Nephron progenitor cell (in vitro differentiated cells): Measurements from ENCODE around the gene KCNE5.

Experiments used
- DNase-seq: peaks from one replicate; pipeline ENCODE4 v3.0.0; 2021
- H3K27ac Mint-ChIP-seq: 2 replicates; pipeline ENCODE4 v1.8.0; 2021; ENCODE audit warnings: mild to moderate bottlenecking, moderate library complexity, mixed read lengths
- H3K27me3 Mint-ChIP-seq: 2 replicates; pipeline ENCODE4 v1.8.0; 2021; ENCODE audit warnings: mild to moderate bottlenecking, low read depth, mixed read lengths; ENCODE audit not compliant: poor library complexity
- H3K36me3 Mint-ChIP-seq: 2 replicates; pipeline ENCODE4 v1.8.0; 2021; ENCODE audit warnings: low read depth, mixed read lengths
- H3K4me1 Mint-ChIP-seq: 2 replicates; pipeline ENCODE4 v1.8.0; 2021; ENCODE audit warnings: mixed read lengths
- H3K4me3 Mint-ChIP-seq: 2 replicates; pipeline ENCODE4 v1.8.0; 2021; ENCODE audit warnings: mild to moderate bottlenecking, moderate library complexity, mixed read lengths
- H3K9me3 Mint-ChIP-seq: 2 replicates; pipeline ENCODE4 v1.8.0; 2021; ENCODE audit warnings: mild to moderate bottlenecking, moderate library complexity, mixed read lengths
- TF ChIP-seq, protein P1 (sequence below): fragments of 200-600 bp; sonication (generic); IDR thresholded peaks from 2 replicates; pipeline ENCODE4 v1.5.0; 2021; ENCODE audit warnings: antibody characterized with exemption

The KCNE5 gene

DNA sequence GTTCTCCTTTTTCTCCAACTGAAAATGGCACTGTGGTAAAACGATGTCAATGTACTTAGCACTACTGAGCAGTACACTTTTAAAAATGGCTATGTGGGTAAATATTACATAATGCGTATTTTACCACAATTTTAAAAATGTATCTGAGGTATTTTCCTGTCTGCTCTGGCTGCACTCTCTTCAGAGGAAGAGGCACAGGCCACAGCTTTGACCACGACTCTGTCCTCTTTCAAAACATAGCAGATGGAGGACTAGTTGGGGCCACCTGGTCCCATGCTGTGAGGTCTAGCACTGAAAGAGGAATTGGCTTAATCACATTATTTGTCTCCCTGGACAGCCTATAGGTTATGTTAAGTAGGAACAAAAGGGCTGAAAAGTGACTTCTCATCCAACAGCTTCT is 5.2 kb downstream of the KCNE5 start:
- H3K27ac Mint-ChIP-seq: no peak overlapping the region

DNA sequence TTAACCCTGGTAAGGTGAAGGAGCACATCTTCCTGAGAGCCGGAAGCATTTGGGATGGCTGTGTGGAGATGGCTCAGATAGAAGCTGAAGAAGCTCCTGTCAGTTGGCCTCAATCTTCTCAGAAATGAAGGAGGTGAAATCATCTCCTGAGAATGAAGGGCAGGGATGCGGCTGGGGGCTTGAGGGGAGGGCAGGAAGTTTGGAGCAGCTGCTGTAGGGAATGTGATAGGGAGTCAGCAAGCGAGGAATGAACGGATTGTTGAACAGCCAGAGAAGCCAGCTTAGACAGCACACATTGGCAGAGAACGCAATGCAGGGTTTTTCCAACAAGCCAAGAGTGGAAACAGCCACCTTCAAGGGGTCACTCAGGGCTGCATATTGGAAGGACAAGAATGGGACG is 10.0 kb downstream of the KCNE5 start:
- Mint-ChIP-seq H3K36me3 (no peaks in the 10 kb centered on the region), H3K27me3 (peaks cover 7% of the 10 kb centered on the region), H3K4me1 (peaks cover under 1% of the 10 kb centered on the region), H3K27ac (no peak overlapping the region), H3K4me3 (no peak overlapping the region), H3K9me3 (no peaks in the 10 kb centered on the region)
- TF ChIP-seq, protein P1, sequence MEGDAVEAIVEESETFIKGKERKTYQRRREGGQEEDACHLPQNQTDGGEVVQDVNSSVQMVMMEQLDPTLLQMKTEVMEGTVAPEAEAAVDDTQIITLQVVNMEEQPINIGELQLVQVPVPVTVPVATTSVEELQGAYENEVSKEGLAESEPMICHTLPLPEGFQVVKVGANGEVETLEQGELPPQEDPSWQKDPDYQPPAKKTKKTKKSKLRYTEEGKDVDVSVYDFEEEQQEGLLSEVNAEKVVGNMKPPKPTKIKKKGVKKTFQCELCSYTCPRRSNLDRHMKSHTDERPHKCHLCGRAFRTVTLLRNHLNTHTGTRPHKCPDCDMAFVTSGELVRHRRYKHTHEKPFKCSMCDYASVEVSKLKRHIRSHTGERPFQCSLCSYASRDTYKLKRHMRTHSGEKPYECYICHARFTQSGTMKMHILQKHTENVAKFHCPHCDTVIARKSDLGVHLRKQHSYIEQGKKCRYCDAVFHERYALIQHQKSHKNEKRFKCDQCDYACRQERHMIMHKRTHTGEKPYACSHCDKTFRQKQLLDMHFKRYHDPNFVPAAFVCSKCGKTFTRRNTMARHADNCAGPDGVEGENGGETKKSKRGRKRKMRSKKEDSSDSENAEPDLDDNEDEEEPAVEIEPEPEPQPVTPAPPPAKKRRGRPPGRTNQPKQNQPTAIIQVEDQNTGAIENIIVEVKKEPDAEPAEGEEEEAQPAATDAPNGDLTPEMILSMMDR: no peak
- DNase-seq: no peak

More for the DNA sequence above, 5.2 kb downstream of the KCNE5 start:
- H3K36me3 Mint-ChIP-seq: no peaks in the 10 kb centered on the region
- no peaks in the 10 kb centered on the region for H3K9me3 Mint-ChIP-seq
- TF ChIP-seq, protein P1: no peak
- DNase-seq: no peak
- H3K4me3 Mint-ChIP-seq: no peak overlapping the region
- H3K27me3 Mint-ChIP-seq: peaks cover 7% of the 10 kb centered on the region
- peaks cover 31% of the 10 kb centered on the region for H3K4me1 Mint-ChIP-seq

DNA sequence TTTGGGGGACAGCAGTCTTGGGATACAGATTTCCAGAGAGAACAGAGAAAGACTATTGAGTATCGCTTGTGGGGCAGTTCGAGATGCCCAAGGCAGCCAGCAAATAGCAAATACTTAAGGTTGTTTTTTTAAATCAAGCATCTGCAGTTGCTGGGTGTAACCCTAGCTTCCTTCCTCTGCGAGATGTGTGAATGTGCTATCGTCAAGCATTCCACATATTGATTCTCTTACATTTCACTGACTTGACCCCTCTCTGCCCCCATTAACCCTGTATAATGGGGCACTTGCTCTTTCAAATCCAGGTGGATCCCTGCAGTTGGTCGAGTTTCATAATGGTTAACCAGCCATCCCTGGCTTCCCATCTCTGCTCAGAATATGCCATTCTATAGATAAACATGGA is 23.5 kb downstream of the KCNE5 start:
- TF ChIP-seq, protein P1: no peak
- no peaks in the 10 kb centered on the region for H3K36me3 Mint-ChIP-seq
- H3K27me3 Mint-ChIP-seq: peaks cover 26% of the 10 kb centered on the region
- peak overlapping the region; percentile 84 for H3K27ac Mint-ChIP-seq
- H3K9me3 Mint-ChIP-seq: peaks cover 20% of the 10 kb centered on the region
- H3K4me3 Mint-ChIP-seq: no peak overlapping the region
- H3K4me1 Mint-ChIP-seq: peaks cover 29% of the 10 kb centered on the region
- no peak for DNase-seq

DNA sequence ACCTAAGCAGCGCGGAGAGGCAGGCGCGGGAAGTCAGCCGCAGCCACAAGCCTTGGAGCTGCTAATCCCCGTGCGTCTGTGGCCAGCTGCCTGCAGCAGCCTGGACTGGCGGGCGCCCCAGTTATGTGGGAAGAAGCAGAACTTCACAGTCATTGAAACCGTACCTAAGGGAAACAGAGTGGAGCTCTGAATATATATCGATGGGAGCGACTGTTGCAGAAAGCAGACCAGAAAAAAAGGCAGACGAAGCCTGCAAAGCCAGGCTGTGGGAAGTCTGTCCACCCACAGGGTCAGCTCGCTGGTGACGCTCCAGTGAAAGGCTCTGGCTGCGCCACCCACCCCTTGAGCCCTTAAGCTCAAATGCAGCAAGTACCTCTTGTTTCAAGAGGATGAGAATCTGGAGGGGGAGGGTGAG is 24.7 kb downstream of the KCNE5 start:
- Mint-ChIP-seq H3K9me3 (peaks cover 7% of the 10 kb centered on the region), H3K4me1 (peaks cover 29% of the 10 kb centered on the region), H3K4me3 (peak overlapping the region; percentile 63), H3K27ac (no peak overlapping the region), H3K27me3 (peaks cover 23% of the 10 kb centered on the region), H3K36me3 (no peaks in the 10 kb centered on the region)
- TF ChIP-seq, protein P1: no peak
- peak; percentile 52 for DNase-seq

DNA sequence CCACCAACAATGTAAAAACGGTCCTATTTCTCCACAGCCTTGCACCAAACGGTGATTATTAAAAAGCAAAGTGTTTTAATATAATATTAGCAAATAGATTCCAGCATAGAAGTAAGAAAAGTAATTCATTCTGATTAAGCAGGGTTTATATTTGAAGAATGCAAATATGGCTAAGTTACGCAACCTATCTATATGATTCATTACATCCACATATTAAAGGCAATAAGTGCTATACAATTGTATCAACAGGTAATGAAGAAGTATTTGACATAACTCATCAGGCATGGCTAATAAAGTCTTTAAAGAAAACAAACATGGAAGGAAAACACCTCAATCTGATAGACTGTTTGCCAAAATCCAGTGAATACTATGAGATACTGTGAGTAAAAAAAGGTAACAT is 29.0 kb downstream of the KCNE5 start:
- H3K27me3 Mint-ChIP-seq: peaks cover 16% of the 10 kb centered on the region
- TF ChIP-seq, protein P1: no peak
- H3K4me1 Mint-ChIP-seq: peaks cover 14% of the 10 kb centered on the region
- H3K4me3 Mint-ChIP-seq: no peak overlapping the region
- no peaks in the 10 kb centered on the region for H3K9me3 Mint-ChIP-seq
- H3K36me3 Mint-ChIP-seq: no peaks in the 10 kb centered on the region
- H3K27ac Mint-ChIP-seq: no peak overlapping the region
- no peak for DNase-seq

DNA sequence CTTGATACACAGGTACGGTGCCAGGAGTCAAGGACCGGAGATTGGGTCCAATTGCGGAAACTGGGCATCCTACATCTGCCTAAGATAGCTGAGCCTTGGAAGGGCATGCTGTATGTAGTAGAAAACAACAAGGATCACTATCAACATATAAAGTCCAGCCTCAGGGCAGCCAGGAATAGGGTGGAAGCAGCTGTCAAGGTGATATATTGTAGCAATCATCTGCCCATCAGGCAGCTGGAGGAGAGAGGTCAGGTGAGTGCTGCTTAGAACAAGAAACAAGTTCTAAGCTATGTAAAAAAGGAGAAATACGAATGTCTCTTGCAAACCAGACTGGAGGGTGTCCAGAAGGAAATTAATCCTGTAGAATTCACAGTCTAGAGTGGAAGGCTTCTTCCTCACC is 34.8 kb downstream of the KCNE5 start:
- no peak overlapping the region for H3K4me3 Mint-ChIP-seq
- DNase-seq: no peak
- H3K27ac Mint-ChIP-seq: no peak overlapping the region
- H3K4me1 Mint-ChIP-seq: peaks cover 6% of the 10 kb centered on the region
- no peaks in the 10 kb centered on the region for H3K36me3 Mint-ChIP-seq
- TF ChIP-seq, protein P1: no peak
- peaks cover 18% of the 10 kb centered on the region for H3K27me3 Mint-ChIP-seq
- H3K9me3 Mint-ChIP-seq: no peaks in the 10 kb centered on the region
